Epithelial cell of esophagus (primary cell): ENCODE data around the gene ZNF266.

Experiments used
- DNase-seq: peaks from one replicate; pipeline ENCODE4 v3.0.0; 2010; ENCODE audit warnings: low read depth
- H3K4me3 ChIP-seq: 2 replicates; pipeline ENCODE4 v1.5.1; 2011; ENCODE audit warnings: mild to moderate bottlenecking, low read length, control low read depth
- TF ChIP-seq, protein P1 (sequence below): IDR thresholded peaks from 2 replicates; pipeline ENCODE4 v1.5.1; 2011; ENCODE audit warnings: low read depth, mild to moderate bottlenecking, low read length, control low read depth, inconsistent platforms; ENCODE audit not compliant: insufficient read depth; ENCODE audit errors: missing control alignments

ZNF266 gene

DNA sequence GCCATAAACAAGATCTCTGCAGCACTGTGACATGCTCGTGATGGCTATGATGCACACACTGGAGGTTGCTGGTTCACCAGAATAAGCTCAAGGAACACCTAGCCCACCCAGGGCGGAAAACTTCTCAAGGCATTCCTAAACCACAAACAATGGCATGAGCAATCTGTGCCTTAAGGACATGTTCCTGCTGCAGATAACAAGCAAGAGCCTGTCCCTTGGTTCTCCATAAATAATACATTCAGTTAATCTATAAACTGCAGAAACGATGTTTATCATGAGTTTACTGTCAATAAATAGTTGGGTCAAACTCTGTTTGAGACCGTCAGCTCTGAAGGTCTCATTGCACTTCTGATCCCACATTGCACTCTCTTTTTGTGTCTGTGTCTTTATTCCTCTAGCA is 18.6 kb upstream of the ZNF266 start:
- TF ChIP-seq, protein P1, sequence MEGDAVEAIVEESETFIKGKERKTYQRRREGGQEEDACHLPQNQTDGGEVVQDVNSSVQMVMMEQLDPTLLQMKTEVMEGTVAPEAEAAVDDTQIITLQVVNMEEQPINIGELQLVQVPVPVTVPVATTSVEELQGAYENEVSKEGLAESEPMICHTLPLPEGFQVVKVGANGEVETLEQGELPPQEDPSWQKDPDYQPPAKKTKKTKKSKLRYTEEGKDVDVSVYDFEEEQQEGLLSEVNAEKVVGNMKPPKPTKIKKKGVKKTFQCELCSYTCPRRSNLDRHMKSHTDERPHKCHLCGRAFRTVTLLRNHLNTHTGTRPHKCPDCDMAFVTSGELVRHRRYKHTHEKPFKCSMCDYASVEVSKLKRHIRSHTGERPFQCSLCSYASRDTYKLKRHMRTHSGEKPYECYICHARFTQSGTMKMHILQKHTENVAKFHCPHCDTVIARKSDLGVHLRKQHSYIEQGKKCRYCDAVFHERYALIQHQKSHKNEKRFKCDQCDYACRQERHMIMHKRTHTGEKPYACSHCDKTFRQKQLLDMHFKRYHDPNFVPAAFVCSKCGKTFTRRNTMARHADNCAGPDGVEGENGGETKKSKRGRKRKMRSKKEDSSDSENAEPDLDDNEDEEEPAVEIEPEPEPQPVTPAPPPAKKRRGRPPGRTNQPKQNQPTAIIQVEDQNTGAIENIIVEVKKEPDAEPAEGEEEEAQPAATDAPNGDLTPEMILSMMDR: no peak
- no peak for DNase-seq
- no peak overlapping the region for H3K4me3 ChIP-seq

DNA sequence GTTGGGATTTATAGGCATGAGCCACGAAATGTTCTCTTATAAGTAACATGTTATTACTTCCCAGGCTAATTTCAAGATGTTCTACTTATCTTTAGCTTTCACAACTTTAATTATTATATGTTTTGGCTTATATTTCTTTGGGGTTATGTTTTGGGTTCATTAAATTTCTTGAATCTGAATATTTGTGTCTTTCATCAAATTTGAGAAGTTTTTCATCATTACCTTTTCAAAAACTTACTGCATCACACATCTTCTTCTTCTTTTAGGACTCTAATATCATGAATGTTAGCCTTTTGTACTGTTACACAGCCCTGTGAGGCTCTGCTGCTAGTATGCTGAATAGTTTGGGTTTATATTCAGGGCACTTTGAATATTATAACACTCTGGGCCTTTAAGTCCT is 9.7 kb upstream of the ZNF266 start:
- no peak for DNase-seq
- TF ChIP-seq, protein P1: no peak
- no peak overlapping the region for H3K4me3 ChIP-seq

DNA sequence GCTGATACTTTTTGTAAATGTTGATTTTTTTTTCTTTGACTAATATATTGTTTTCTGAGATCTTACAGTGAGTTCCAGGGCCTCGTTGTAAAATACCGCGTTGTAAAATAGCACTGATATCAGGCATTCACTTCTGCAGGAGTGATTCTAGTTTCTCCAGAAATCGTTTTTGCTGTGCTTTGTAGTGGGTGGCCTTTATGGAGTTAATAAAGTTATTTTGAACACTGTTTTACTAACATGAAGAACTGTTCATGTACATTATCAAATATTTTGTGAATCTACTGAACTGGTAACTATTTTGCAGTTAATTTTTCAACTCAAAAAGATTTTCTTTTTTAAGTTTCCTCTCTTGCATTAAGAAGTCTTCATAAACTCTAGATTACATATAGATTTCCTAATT is 985 bp upstream of the ZNF266 start:
- TF ChIP-seq, protein P1: no peak
- DNase-seq: no peak
- no peak overlapping the region for H3K4me3 ChIP-seq

DNA sequence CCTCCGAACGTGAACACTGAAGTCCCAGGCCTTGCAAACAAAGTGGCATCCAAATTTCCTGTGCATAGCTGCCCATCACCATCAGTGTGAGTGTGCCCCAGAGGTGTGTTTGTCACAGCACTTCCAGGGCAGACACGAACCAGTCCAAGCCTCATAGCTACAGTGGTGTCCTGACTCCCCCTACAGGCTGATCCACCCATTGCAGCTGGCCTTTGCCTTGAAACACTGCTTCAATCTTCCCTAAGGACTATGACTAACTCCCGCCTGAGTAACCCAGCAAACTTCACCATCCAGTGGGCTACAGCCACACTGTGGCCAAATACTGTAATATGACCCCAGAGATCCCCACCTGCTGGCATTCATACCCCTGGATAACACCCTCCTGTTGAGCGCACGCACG is 3.9 kb downstream of the ZNF266 start:
- TF ChIP-seq, protein P1: peak; percentile 52
- DNase-seq: peak; percentile 53
- no peak overlapping the region for H3K4me3 ChIP-seq

DNA sequence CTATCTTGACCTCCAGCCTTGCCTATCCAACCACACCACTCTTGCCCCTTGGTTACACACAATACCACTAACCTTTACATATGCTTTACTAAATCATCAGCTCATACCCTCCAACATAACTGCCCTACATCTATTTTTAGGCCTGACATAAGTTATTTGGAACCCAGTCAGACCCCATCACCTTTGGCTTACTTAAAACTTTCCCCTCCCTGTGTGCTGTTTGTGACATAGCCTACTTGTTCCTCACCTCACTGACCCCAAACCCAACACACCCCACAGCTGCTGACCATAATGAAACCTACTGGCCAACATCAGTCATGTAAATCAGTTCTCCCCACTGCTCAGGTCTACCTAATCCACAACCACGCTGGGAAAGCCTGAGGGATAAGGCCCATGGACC is 4.9 kb downstream of the ZNF266 start:
- no peak for DNase-seq
- H3K4me3 ChIP-seq: no peak overlapping the region
- TF ChIP-seq, protein P1: no peak

DNA sequence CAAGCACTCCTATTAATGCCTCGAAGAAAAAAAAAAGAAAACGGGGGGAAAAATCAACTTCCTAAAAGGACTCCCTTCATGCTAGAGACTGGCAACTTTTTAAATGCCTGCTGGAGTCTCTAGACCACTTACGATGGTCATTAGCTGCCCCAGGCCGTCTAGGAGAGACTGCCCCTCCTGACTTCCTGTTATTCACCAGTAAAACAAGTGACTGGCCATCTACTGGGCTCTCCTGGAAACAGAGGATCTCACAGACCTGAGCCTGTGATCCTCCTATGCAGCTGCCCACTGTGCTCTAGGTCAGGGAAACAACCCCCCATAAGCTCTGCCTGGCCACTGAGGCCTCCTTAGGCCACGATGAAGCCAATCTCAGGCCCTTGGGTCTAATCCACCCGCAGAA is 7.4 kb downstream of the ZNF266 start:
- TF ChIP-seq, protein P1: no peak
- DNase-seq: no peak
- H3K4me3 ChIP-seq: no peak overlapping the region

DNA sequence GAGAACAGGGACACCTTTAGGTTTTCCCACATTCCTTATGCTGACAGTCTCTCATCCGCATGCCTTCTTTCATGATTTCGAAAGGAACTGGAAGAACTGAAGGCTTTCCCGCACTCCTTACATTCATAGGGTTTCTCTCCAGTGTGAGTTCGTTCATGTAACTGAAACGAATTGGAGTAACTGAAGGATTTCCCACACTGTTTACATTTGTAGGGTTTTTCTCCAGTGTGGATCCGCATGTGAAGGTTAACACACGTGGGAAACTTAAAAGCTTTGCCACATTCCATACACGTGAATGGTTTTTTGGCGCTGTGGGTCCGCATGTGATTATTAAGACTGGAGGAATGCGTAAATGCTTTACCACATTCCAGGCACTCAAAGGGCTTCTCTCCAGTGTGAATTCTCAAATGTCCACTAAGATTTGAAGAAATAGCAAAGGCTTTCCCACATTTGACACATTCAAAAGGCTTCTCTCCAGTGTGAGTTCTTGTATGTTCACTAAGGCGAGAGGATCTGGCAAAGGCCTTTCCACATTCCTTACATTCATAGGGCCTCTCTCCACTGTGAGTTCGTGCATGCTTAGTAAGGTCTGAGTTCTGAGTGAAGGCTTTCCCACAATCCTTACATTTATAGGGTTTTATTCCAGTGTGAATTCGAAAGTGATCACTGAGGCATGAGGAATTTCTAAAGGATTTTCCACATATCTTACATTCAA is 22.0 kb downstream of the ZNF266 start:
- no peak for DNase-seq
- TF ChIP-seq, protein P1: no peak
- H3K4me3 ChIP-seq: no peak overlapping the region
